GM12891 (cell line): Measurements from ENCODE around the gene CFAP206.

Experiments
- PAX5 ChIP-seq: IDR thresholded peaks from 2 replicates; pipeline ENCODE4 v1.6.1; 2011; ENCODE audit warnings: low read length, moderate library complexity, mild to moderate bottlenecking; ENCODE audit not compliant: insufficient read depth, severe bottlenecking
- POLR2A ChIP-seq: IDR thresholded peaks from 2 replicates; pipeline ENCODE4 v1.6.1; 2011; ENCODE audit warnings: low read depth, low read length, control low read depth
- POLR2AphosphoS5 ChIP-seq: IDR thresholded peaks from 2 replicates; pipeline ENCODE4 v1.6.1; 2011; ENCODE audit warnings: low read depth, low read length, control low read depth
- POU2F2 ChIP-seq: IDR thresholded peaks from 2 replicates; pipeline ENCODE4 v1.6.1; 2011; ENCODE audit warnings: low read depth, mild to moderate bottlenecking, control low read depth, low read length, moderate library complexity
- SPI1 ChIP-seq: IDR thresholded peaks from 2 replicates; pipeline ENCODE4 v1.6.1; 2011; ENCODE audit warnings: low read depth, low read length, control low read depth
- TAF1 ChIP-seq: IDR thresholded peaks from 2 replicates; pipeline ENCODE4 v1.6.1; 2011; ENCODE audit warnings: low read depth, low read length, control low read depth

DNA sequence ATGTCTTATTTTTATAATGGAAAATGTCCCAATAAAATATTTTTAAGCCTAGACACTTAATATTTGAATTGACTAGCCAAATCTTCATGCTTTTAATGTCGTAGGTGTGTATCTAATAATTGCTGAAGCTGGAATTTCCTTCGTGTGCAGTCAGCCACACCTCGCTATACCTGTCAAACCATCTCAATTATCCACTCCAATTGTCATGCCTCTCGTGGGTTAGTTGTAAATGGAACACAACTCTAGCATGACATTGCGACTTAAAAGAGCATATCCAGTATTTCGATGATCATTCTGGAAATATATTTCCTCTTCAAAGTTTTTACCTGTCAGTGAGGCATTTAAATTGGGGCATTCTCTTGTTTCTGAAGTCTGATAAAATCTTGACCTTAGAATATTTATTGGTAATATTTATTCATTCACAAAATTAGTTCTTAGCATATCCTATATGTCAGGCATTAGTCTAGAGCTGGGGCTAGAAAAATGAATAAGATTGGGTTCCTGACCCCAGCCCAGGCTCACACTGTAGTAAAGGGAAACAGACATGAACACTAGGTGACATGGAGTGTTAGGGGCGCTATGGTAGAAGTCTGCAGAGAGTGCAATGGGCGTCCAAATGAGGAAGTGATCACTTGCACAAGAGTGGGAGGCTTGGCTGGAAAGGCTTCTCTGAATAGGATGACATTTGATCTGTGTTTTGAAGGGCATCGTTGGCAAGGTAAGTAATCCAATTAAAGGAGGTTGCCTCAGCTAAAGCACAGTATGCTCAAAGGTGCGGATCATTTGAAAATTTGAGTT is 11.0 kb upstream of the CFAP206 start:
- peak; percentile 99 for TF ChIP-seq SPI1
- TF ChIP-seq TAF1, result no peak
- no peak for TF ChIP-seq POLR2AphosphoS5
- no peak for TF ChIP-seq POLR2A
- TF ChIP-seq PAX5, result no peak
- TF ChIP-seq POU2F2, result no peak
